Effector memory CD4-positive, alpha-beta T cell (primary cell): ENCODE measurements around the gene LY6G6F.

Source experiments
- DNase-seq, 3 donors: peaks; one replicate each; pipeline ENCODE4 v3.0.0-alpha.2; 2020
- H3K27ac ChIP-seq: 2 replicates; pipeline ENCODE4 v1.7.0; 2013; ENCODE audit warnings: mild to moderate bottlenecking, low read length, moderate library complexity; ENCODE audit not compliant: insufficient read depth, poor library complexity, severe bottlenecking
- H3K27me3 ChIP-seq: replicated peaks from 2 replicates; pipeline ENCODE4 v1.7.0; 2013; ENCODE audit warnings: mild to moderate bottlenecking, low read length; ENCODE audit not compliant: insufficient read depth, control insufficient read depth, poor library complexity, severe bottlenecking
- H3K36me3 ChIP-seq: 2 replicates; pipeline ENCODE4 v1.7.0; 2013; ENCODE audit warnings: mild to moderate bottlenecking, low read length, moderate library complexity; ENCODE audit not compliant: control insufficient read depth, insufficient read depth
- H3K4me1 ChIP-seq: 2 replicates; pipeline ENCODE4 v1.7.0; 2013; ENCODE audit warnings: low read length, mild to moderate bottlenecking; ENCODE audit not compliant: control insufficient read depth, insufficient read depth, poor library complexity, severe bottlenecking
- H3K4me3 ChIP-seq: 2 replicates; pipeline ENCODE4 v1.7.0; 2013; ENCODE audit warnings: low read length, low read depth, mild to moderate bottlenecking; ENCODE audit not compliant: insufficient read depth, poor library complexity, severe bottlenecking
- H3K9me3 ChIP-seq: 2 replicates; pipeline ENCODE4 v1.7.0; 2013; ENCODE audit warnings: mild to moderate bottlenecking, low read length, moderate library complexity; ENCODE audit not compliant: control insufficient read depth
- total RNA-seq, 3 donors: gene quantifications; one replicate each; lab custom pipeline; 2026; lab: John Stamatoyannopoulos, UW

Gene LY6G6F
- 0 to 0.09 (median 0) reads per million in 3 donors for total RNA-seq

DNA sequence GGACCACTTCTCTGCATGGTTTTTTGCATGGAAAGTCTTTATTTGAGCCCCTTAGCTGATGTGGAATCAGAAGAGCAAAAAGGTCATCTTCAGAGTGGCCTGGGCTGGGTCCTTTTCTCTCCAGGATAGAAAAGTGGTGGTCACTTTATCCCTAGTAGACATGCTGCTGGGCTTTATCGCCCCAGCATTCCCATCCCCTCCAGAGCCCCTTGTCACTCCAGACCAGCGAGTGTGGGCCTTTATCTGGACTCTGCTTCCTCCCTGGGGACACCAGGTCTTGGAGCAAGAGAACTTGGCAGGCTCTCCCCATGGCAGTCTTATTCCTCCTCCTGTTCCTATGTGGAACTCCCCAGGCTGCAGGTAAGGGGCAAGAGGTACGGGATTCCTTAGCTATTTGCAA, at the start of gene LY6G6F:
Gene LY6G6F (plus strand): TSS at position 268 of the 400 bp plus-strand sequence. CDS start 41 bp downstream, at position 309.
- Histone ChIP-seq H3K36me3 (no peaks in the 10 kb centered on the region), H3K4me1 (peaks cover 12% of the 10 kb centered on the region), H3K9me3 (no peaks in the 10 kb centered on the region), H3K27ac (no peak within 1 kb of the TSS), H3K27me3 (no peaks in the 10 kb centered on the region), H3K4me3 (no peak within 1 kb of the TSS)
- no peak for DNase-seq

DNA sequence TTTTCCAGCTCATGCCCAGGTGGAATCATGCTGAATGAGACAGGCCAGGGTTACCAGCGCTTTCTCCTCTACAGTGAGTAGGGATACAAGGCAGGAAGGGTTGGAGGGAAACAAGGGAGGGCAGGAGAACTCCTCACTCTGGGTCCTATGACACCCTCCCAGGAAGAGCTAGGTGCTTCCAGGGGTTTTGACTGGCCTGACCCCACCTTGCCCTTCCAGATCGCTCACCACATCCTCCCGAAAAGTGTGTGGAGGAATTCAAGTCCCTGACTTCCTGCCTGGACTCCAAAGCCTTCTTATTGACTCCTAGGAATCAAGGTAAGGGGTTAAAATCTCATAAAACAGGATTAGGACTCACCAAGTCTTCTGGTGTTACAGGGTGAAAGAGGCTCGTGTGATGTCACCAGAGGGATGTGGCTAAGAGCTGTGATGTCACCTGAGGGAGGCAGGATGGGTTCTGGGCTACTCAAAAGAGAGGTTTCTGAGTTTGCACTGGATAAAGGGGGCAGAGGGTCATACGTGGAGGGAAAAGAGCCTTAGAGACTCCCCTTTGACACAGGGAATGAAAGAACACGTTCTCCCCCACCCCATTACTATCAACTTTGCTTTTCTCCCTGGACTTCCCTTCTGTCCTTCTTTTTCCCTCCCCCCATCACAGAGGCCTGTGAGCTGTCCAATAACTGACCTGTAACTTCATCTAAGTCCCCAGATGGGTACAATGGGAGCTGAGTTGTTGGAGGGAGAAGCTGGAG, 49.1 kb upstream of the LY6G6F start:
- Histone ChIP-seq H3K27ac (no peak overlapping the region), H3K4me3 (no peak overlapping the region), H3K9me3 (no peaks in the 10 kb centered on the region), H3K36me3 (peaks cover 9% of the 10 kb centered on the region), H3K27me3 (no peaks in the 10 kb centered on the region), H3K4me1 (peaks cover 38% of the 10 kb centered on the region)
- no peak for DNase-seq

DNA sequence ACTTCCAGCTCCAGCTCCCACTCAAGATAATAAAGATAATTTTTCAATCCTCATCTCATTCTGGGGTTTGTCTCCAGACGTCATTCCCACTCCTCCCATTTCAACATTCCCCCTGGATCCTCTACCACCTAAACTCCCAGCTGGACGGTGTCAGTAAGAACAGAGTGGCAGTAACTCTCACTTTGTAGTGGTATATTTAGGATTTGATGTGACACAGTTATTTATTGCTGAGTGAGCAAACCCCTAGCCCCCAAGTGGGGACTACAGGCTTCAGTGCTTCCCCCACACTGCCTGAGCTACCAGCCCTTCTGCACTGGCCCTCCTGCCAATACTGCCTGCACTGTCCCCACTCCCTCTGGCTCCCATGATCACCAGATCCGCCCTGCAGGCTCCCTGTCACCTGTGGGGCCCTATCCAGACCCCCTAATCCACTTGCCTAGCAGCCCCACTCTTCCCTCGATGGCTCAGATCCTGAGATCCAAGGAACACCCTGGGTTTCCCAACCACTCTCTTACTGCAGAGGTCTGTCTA, 48.4 kb upstream of the LY6G6F start:
- H3K4me1 ChIP-seq = peaks cover 38% of the 10 kb centered on the region
- H3K4me3 ChIP-seq = no peak overlapping the region
- H3K27ac ChIP-seq = no peak overlapping the region
- H3K27me3 ChIP-seq = no peaks in the 10 kb centered on the region
- no peak for DNase-seq
- peaks cover 9% of the 10 kb centered on the region for H3K36me3 ChIP-seq
- H3K9me3 ChIP-seq = no peaks in the 10 kb centered on the region

DNA sequence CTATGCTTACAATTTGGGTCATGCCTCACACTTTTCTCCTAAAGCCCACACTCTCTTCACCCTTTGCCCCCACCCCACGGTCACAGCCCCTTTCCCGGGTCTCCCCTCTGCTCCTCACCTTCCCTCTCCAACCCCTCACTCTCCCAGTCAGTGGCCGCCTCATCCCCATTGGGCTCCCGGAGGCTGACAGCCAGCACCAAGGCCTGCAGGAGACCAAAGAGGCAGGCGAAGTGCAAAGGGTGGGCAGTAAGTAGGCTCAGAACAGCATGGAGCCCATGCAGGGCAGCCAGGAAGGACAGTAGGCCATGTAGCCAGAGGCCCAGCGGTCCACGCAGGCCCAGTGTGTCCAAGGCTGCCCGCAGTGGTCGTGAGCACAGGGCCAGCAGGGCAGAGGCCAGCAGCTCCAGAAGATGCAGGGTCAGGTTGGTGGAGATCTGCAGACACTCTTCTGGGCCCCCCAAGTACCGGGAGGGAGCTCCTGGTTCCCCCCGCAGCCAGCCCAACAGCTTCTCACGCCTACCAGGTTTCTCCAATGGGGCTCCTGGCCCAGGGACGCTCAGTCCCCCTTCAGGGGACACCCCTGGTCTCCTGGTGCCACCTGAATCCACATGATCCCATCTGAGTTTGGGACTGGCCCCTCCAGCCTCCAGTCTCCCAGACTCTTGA, 47.5 kb upstream of the LY6G6F start:
- H3K4me3 ChIP-seq = peak overlapping the region; percentile 82
- peak overlapping the region; percentile 80 for H3K27ac ChIP-seq
- no peak for DNase-seq
- no peaks in the 10 kb centered on the region for H3K9me3 ChIP-seq
- peaks cover 43% of the 10 kb centered on the region for H3K4me1 ChIP-seq
- H3K36me3 ChIP-seq = peaks cover 9% of the 10 kb centered on the region
- H3K27me3 ChIP-seq = no peaks in the 10 kb centered on the region

- H3K36me3 ChIP-seq = peaks cover 9% of the 10 kb centered on the region
- H3K4me3 ChIP-seq = peak overlapping the region; percentile 82
- H3K4me1 ChIP-seq = peaks cover 50% of the 10 kb centered on the region
- no peaks in the 10 kb centered on the region for H3K9me3 ChIP-seq
- H3K27me3 ChIP-seq = no peaks in the 10 kb centered on the region
- H3K27ac ChIP-seq = peak overlapping the region; percentile 80
- peak in 1 of 3 donors; percentile 18 for DNase-seq
Observed at GRCh38 chr6:31659649-31660380, 46.9 kb upstream of the LY6G6F start.

DNA sequence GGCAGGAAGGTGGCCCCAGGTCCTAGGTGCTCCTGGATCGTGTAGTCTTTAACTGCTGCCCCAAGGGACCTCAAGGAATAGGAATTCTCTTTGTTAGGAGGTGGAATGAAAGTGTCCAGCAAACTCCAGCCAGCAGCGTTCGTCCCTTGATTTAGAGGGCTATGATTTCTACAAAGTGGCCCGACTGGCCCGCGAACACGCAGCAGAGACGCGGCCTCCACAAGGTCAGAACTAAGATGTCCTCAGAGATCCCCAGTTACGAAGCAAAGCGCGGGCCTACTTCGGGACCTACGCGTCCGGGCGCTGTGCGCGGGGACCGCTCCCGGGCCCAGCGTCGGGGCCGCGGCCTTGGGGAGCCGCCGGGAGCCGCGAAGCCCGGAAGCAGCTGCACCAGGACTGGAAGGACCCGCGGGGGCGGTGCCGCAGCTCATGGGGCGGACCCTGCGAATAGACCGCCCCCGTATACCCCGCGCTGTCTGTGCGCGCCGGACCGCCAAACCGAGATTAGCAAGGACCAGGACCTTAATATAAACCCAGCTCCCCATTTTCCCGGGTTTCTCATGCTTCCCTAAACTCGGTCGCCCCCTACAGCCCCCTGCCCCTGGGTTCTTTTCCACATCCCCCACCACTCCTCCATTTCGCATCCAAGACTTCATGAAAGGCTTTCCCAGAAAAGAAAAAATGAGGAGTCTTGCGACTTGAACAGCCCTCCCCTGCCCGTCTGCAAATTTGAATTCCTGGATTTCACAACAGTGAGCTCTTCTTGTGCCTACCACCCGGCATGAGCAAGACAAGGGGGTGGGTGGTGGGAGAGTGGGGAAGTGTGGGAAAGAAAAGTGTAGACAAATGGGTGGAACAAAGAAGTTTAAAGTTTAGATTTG, 46.0 kb upstream of the LY6G6F start, which contains the start of gene C6orf47:
Gene C6orf47 (minus strand): TSS at position 398 of the 881 bp plus-strand sequence. CDS start 831 bp downstream, outside the sequence.
- peaks cover 51% of the 10 kb centered on the region for H3K4me1 ChIP-seq
- DNase-seq = peak; percentile 48 to 72 (median 64)
- H3K4me3 ChIP-seq = peak within 1 kb of the TSS; percentile 82
- H3K36me3 ChIP-seq = peaks cover 9% of the 10 kb centered on the region
- no peaks in the 10 kb centered on the region for H3K9me3 ChIP-seq
- peak within 1 kb of the TSS; percentile 80 for H3K27ac ChIP-seq
- no peaks in the 10 kb centered on the region for H3K27me3 ChIP-seq

DNA sequence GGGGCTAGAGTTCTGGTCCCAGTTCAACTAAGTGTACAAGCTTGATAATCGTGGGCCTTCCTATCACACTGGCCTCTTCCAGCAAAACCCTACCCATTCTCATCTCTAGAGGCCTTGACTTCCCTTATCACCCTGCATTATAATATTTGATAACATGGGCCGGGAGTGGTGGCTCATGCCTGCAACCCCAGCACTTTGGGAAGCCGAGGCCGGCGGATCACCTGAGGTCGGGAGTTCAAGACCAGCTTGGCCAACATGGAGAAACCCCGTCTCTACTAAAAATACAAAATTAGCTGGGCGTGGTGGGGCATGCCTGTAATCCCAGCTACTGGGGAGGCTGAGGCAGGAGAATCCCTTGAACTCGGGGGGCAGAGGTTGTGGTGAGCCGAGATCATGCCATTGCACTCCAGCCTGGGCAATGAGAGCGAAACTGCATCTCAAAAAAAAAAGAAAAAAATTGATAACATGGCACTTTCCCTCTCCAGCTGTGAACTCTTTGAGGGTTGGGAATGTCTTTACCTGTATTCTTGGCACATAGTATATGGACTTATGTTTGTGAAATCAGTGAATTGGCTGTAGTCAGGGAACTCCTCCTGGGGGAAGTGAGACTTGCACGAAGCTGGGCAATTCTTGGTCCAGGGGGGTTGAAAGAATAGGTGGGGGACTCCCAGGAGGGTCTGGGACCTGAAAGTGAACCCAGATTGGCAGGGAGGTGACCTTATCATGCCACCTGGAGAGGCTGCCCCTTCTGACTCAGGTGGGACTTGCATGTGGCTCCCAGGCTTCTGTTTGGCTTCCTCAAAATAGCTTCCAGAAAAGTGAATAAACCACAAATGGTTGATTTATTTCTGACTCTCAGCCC, 45.2 kb upstream of the LY6G6F start:
- H3K27me3 ChIP-seq = no peaks in the 10 kb centered on the region
- peak overlapping the region; percentile 80 for H3K27ac ChIP-seq
- DNase-seq = no peak
- H3K4me3 ChIP-seq = peak overlapping the region; percentile 82
- H3K4me1 ChIP-seq = peaks cover 54% of the 10 kb centered on the region
- H3K9me3 ChIP-seq = no peaks in the 10 kb centered on the region
- H3K36me3 ChIP-seq = peaks cover 9% of the 10 kb centered on the region

DNA sequence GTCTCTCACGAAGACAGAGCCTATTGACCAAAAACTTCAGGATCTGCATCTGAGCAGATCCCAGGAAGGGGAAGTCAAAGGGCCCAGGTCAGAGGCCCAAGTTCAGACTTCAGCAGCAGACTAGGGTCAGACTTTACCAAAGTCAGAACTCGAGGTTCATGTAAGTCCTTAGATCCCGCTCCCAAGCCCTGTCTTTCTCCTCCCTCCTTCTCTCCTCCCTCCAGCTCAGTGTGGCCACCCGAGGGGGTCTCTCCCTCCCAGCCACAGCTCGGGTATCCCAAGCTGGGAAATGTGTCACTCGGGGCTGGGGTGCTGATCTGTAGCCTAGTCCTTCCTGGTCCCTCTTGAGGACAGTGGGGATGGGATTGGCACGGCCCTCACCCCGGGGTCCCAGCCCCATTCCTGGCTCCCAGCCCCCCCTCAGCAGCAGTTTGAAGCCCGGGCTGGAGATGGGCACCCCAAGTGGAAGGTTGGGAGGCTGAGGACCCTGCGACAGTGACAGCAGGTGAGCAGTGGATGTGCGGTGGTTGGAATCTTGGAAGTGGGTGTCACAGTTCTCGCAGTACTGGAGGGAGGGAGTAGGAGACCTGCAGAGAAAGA, 44.4 kb upstream of the LY6G6F start:
- no peaks in the 10 kb centered on the region for H3K27me3 ChIP-seq
- H3K4me3 ChIP-seq = no peak overlapping the region
- H3K36me3 ChIP-seq = peaks cover 13% of the 10 kb centered on the region
- peak overlapping the region; percentile 12 for H3K27ac ChIP-seq
- H3K4me1 ChIP-seq = peaks cover 59% of the 10 kb centered on the region
- no peaks in the 10 kb centered on the region for H3K9me3 ChIP-seq
- DNase-seq = no peak
